Measurements from ENCODE around the gene KLK14.

The KLK14 gene

DNA sequence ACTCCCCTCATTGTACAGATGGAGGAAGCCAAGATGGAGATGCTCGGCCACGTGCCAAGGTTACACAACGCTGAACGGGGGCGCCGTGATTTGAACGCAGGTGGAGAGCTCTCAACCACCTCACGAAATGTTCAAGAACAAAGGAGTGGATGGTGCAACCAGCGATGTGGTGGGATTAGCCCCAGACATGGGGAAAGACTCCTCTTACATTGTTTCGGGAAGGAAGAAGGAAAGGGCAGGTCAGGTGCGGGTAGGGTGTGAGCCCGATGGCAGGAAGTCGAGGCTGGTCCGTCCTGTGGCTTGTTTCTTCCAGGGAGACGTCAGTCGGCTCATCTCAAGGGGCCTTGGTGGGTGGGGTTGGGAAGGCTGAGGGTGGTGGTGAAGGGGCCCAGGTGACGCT, 7.1 kb upstream of the KLK14 start:
- TF ChIP-seq, protein P1, sequence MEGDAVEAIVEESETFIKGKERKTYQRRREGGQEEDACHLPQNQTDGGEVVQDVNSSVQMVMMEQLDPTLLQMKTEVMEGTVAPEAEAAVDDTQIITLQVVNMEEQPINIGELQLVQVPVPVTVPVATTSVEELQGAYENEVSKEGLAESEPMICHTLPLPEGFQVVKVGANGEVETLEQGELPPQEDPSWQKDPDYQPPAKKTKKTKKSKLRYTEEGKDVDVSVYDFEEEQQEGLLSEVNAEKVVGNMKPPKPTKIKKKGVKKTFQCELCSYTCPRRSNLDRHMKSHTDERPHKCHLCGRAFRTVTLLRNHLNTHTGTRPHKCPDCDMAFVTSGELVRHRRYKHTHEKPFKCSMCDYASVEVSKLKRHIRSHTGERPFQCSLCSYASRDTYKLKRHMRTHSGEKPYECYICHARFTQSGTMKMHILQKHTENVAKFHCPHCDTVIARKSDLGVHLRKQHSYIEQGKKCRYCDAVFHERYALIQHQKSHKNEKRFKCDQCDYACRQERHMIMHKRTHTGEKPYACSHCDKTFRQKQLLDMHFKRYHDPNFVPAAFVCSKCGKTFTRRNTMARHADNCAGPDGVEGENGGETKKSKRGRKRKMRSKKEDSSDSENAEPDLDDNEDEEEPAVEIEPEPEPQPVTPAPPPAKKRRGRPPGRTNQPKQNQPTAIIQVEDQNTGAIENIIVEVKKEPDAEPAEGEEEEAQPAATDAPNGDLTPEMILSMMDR (IDR thresholded peaks at IDR 0.05; ENCODE audit: insufficient read depth, missing control alignments), result no peak
- DNase-seq (ENCODE audit: insufficient read length, low spot score) (no peak), FAIRE-seq (no peak)

DNA sequence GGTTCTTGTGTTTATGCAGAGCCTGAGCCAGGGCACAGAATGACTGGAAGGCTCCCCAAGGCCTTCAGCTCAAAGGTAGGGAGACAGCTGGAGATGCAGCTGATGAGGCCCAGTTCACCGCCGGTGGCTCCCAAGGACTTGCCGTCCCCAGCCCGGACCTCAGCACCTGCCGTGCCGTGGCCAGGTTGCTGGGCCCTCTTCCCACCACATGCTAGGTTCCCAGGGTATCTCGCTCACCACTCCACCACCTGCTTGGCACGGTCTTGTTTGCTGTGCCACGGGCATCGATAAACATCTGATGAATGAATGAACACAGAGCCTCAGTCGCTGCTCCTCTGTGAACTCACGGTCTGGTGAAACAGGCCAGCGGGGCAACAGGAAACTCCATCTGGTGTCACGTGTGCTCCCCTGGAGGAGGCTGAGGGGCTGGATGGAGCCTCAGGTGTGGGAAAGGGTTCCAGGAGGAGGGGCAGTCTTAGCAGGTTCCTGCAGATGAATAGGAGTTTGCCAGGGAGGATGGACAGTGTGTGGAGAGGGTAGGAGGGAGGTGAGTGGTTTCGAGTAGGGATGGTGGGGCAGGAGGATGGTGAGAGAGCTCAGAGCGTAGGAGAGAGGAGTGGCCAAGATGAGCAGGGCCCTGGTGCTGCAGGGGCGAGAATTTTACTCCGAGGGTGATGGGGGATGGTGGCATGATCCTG, 3.6 kb upstream of the KLK14 start:
- FAIRE-seq (no peak), DNase-seq (ENCODE audit: insufficient read length, low spot score) (no peak)
- TF ChIP-seq, protein P1 (IDR thresholded peaks at IDR 0.05; ENCODE audit: insufficient read depth, missing control alignments), result no peak

DNA sequence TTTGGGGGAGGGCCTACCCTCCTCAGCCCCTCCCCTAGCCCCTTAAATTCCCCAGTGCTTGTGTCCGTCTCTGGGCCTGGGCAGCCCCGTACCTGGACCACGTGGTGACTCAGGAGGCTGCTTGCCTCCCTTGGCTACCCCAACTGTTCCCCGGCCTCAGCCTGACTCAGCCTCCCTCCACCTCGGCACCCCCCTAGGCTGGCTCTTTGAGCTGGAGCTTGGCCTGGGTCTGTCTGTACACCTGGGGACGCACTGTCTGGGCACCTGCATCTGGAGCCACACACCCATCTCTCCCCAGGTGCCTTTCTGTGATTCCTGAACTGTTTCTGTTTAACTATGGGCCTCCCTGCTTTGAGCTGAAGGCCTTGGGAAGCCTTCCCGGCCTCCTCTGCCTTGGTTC, 1.8 kb upstream of the KLK14 start:
- TF ChIP-seq, protein P1 (IDR thresholded peaks at IDR 0.05; ENCODE audit: insufficient read depth, missing control alignments), result no peak
- DNase-seq (ENCODE audit: insufficient read length, low spot score), result no peak
- FAIRE-seq, result no peak

DNA sequence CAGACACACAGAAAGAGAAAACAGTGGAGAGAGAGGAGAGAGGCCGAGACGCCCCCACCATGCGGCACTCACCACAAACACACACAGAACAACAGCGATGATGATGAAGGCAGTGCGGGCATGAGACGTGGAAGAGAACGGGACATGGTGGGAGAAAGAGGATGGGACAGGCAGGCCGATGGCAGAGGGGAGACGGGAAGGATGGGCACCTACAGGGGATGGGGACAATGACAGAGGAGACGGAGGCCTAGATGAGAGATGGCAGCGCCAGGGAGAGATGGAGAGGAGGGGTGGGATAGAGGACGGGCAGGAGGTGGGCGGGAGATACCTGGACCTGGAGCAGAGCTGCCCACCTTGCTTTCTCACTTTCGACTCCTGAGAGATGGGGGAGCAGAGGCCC, 1.1 kb upstream of the KLK14 start:
- no peak for FAIRE-seq
- TF ChIP-seq, protein P1 (IDR thresholded peaks at IDR 0.05; ENCODE audit: insufficient read depth, missing control alignments), result no peak

DNA sequence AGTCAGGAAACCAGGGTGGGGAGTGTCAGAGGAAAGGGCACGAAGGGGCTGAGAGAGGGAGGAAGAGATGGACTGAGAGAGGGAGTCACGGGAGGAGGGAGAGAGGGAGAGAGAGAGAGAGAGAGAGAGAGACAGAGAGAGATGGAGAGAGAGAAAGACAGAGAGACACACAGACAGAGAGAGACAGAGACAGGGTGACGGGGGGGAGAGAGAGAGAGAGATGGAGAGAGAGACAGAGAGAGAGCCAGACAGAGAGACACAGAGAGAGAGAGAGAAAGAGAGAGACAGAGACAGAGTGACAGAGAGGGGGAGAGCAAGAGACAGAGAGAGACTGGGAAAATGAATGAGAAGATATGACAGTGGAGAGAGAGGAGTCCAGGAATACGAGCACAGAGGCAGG, 494 bp upstream of the KLK14 start:
- TF ChIP-seq, protein P1 (IDR thresholded peaks at IDR 0.05; ENCODE audit: insufficient read depth, missing control alignments), result no peak
- DNase-seq (ENCODE audit: insufficient read length, low spot score) (no peak), FAIRE-seq (no peak)

More for the DNA sequence above, 1.1 kb upstream of the KLK14 start:
- DNase-seq (ENCODE audit: insufficient read length, low spot score), result no peak

DNA sequence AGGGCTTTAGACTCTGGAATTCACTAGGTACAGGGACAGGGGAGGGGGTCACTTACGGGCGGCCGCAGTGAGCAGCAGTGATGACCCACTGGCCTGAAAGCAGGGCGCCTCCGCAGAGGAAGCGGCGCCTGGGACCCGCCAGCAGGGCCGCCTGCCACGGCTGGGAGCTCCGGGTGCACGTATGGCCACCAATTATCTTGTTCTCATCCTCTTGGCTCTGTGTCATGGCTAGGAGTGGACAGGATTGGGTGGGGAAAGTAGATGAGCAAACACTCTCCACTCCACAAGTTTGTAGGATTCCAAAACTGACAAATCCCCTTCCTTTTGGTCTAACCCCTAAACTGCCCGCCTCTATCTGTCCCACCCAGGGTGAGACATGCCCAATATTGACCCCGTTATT, 1.2 kb downstream of the KLK14 start:
- DNase-seq (ENCODE audit: insufficient read length, low spot score), result no peak
- TF ChIP-seq, protein P1 (IDR thresholded peaks at IDR 0.05; ENCODE audit: insufficient read depth, missing control alignments), result no peak
- FAIRE-seq, result no peak

DNA sequence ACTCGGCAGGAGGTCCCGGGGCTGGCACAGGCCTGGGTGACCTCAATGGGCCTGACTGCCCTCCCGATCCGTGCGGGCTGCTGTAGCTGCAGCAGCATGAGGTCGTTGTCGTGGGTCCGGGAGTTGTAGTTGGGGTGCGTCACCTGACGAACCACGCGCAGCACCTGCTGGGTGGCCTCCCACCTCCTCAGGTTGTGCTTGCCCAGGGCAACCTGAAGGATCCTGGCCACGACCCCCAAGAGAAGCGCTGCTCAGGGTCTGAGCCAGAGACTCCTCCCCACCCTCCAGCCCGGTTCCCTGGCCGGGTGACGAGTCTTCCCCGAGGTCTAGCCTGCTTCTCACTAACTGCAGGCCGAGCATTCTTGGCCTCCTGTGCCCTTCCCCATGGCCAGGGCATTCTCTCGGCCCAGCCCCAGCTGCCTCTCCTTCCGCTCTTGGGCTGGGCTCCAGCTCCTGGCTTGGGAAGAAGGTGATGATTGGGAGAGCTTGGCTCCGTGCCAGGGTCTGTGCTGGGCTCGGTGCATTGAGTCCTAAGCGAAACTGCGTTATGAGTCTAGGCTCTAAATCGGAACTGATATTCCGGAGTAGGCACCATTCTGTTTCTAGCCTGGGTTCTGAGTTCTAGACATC, 3.1 kb downstream of the KLK14 start:
- FAIRE-seq (no peak), DNase-seq (ENCODE audit: insufficient read length, low spot score) (no peak)
- TF ChIP-seq, protein P1 (IDR thresholded peaks at IDR 0.05; ENCODE audit: insufficient read depth, missing control alignments), result no peak

Measured in D721Med (cell line).